Glutamatergic neuron (in vitro differentiated cells): Measurements from ENCODE around the gene CLIP4. TPM values are rescaled to one million over a fixed set of nuclear protein-coding genes. Genes with fewer than 3 reads are reported as not detected.

Experiments used
- DNase-seq: peaks from one replicate; pipeline ENCODE4 v3.0.0; 2022
- H3K27ac Mint-ChIP-seq: one replicate; pipeline ENCODE4 v1.8.0; 2020; ENCODE audit warnings: mild to moderate bottlenecking, mixed read lengths, inconsistent platforms; ENCODE audit not compliant: unreplicated experiment
- H3K27me3 Mint-ChIP-seq: one replicate; pipeline ENCODE4 v1.8.0; 2020; ENCODE audit warnings: mild to moderate bottlenecking, moderate library complexity, mixed read lengths, inconsistent platforms; ENCODE audit not compliant: unreplicated experiment
- H3K36me3 Mint-ChIP-seq: one replicate; pipeline ENCODE4 v1.8.0; 2020; ENCODE audit warnings: mild to moderate bottlenecking, mixed read lengths, inconsistent platforms; ENCODE audit not compliant: unreplicated experiment
- H3K4me1 Mint-ChIP-seq: one replicate; pipeline ENCODE4 v1.8.0; 2020; ENCODE audit warnings: mild to moderate bottlenecking, low read depth, mixed read lengths, inconsistent platforms; ENCODE audit not compliant: unreplicated experiment
- H3K4me3 Mint-ChIP-seq: one replicate; pipeline ENCODE4 v1.8.0; 2020; ENCODE audit warnings: mild to moderate bottlenecking, mixed read lengths, inconsistent platforms; ENCODE audit not compliant: unreplicated experiment
- H3K9me3 Mint-ChIP-seq: one replicate; pipeline ENCODE4 v1.8.0; 2020; ENCODE audit warnings: mild to moderate bottlenecking, moderate library complexity, mixed read lengths, inconsistent platforms; ENCODE audit not compliant: unreplicated experiment
- CTCF ChIP-seq: fragments of 200-600 bp; sonication (generic); IDR thresholded peaks from one replicate; pipeline ENCODE4 v1.5.0; 2021; ENCODE audit not compliant: partially characterized antibody, unreplicated experiment
- total RNA-seq: library from RNA; stranded (reverse); fragmentation: NEBNext Ultra II Directional; extraction: Animal tissue kit (Norgen Biotek cat#: 25700); gene quantifications from one replicate; pipeline ENCODE4 v1.2.1, GENCODE V29; 2021; ENCODE audit not compliant: unreplicated experiment

Gene CLIP4
- total RNA-seq, 1 donor from 2014 or later: 3.3 TPM

- Mint-ChIP-seq H3K27ac (no peak overlapping the region), H3K9me3 (peaks cover 3% of the 10 kb centered on the region), H3K36me3 (peaks cover 4% of the 10 kb centered on the region), H3K4me3 (no peak overlapping the region), H3K27me3 (peaks cover 4% of the 10 kb centered on the region), H3K4me1 (peaks cover 1% of the 10 kb centered on the region)
- no peak for DNase-seq
- TF ChIP-seq CTCF: no peak
These were observed 5.6 kb downstream of the CLIP4 start for GRCh38 chr2:29120846-29121245.

DNA sequence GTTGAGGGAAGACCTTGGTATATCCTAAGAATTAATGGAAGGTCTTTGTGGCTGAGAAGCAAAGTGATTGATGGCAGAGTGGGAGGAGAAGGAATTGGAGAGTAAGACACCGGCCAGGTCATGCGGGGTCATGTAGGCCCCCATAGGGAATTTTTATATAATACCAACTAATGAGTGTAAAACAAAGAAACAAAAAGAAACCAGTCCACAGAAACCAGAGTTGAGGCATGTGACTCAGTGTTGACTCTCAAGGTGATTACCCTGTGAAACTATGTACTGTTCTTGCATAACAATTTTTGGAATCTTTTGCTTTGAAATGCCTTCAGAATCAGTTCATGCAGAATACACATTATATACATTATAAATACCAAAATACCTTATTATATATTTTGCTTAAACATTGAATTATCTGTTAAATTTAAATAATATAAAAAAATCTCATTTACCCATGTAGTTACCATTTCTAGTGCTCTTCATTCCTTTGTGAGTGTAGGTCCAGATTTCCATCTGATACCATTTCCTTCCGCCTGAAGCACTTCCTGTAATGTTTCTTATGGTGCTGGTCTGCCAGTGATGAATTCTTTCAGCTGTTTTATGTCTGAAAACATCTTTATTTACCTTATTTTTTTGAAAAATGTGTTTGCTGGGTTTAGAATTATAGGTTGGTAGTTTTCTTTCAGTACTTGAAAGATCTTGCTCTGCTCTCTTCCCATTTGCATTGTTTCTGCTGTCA, 8.6 kb downstream of the CLIP4 start:
- Mint-ChIP-seq H3K36me3 (peaks cover 4% of the 10 kb centered on the region), H3K4me3 (no peak overlapping the region), H3K27me3 (peaks cover 3% of the 10 kb centered on the region), H3K4me1 (no peaks in the 10 kb centered on the region), H3K9me3 (peaks cover 3% of the 10 kb centered on the region), H3K27ac (no peak overlapping the region)
- TF ChIP-seq CTCF: no peak
- no peak for DNase-seq

DNA sequence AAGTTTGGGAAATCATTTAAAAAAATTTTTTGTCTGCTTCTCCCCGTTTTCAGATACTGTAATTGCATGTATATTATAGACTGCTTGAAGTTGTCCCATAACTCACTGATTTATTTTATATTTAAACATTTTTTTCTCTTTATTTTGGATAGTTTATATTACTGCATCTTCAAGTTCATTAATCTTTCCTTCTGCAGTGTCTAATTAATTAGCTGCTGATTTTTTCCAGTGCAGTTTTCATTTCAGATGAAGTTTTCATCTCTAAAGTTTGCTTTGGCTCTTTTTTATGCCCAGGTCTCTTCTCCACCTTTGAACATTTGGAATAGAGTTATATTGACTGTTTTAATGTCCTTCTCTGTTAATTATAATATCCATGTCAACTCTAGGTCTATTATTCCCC, 9.3 kb downstream of the CLIP4 start:
- Mint-ChIP-seq H3K4me3 (no peak overlapping the region), H3K4me1 (no peaks in the 10 kb centered on the region), H3K9me3 (peaks cover 3% of the 10 kb centered on the region), H3K27me3 (peaks cover 3% of the 10 kb centered on the region), H3K27ac (no peak overlapping the region), H3K36me3 (peaks cover 4% of the 10 kb centered on the region)
- no peak for DNase-seq
- TF ChIP-seq CTCF: no peak

GRCh38 chr2:29129586-29130281, 14.5 kb downstream of the CLIP4 start:
- H3K9me3 Mint-ChIP-seq: peaks cover 1% of the 10 kb centered on the region
- peaks cover 3% of the 10 kb centered on the region for H3K27me3 Mint-ChIP-seq
- no peak overlapping the region for H3K4me3 Mint-ChIP-seq
- no peak for TF ChIP-seq CTCF
- no peak overlapping the region for H3K27ac Mint-ChIP-seq
- no peak for DNase-seq
- no peaks in the 10 kb centered on the region for H3K4me1 Mint-ChIP-seq
- no peaks in the 10 kb centered on the region for H3K36me3 Mint-ChIP-seq

GRCh38 chr2:29130295-29130694, 15.1 kb downstream of the CLIP4 start:
- H3K27ac Mint-ChIP-seq: no peak overlapping the region
- H3K9me3 Mint-ChIP-seq: no peaks in the 10 kb centered on the region
- no peak for DNase-seq
- no peak overlapping the region for H3K4me3 Mint-ChIP-seq
- H3K27me3 Mint-ChIP-seq: peaks cover 3% of the 10 kb centered on the region
- TF ChIP-seq CTCF: no peak
- no peaks in the 10 kb centered on the region for H3K4me1 Mint-ChIP-seq
- H3K36me3 Mint-ChIP-seq: no peaks in the 10 kb centered on the region
